Suprapubic skin (tissue), 4 donors: ENCODE measurements around the gene CEACAM1. TPM values are rescaled to one million over a fixed set of nuclear protein-coding genes. Genes with fewer than 3 reads are reported as not detected.

Experiments used
- DNase-seq, 2 donors: peaks; one replicate each; pipeline ENCODE4 v3.0.0-alpha.2; 2019; ENCODE audit warnings: low spot score in 2 of 2
- H3K27ac ChIP-seq: fragments of 200-600 bp; sonication (generic); one replicate; pipeline ENCODE4 v1.5.1; 2019
- H3K27me3 ChIP-seq: fragments of 200-600 bp; sonication (generic); one replicate; pipeline ENCODE4 v1.5.1; 2019
- H3K36me3 ChIP-seq: fragments of 200-600 bp; sonication (generic); one replicate; pipeline ENCODE4 v1.5.1; 2019
- H3K4me1 ChIP-seq: fragments of 200-600 bp; sonication (generic); one replicate; pipeline ENCODE4 v1.5.1; 2019
- H3K4me3 ChIP-seq: fragments of 200-600 bp; sonication (generic); one replicate; pipeline ENCODE4 v1.5.1; 2019; ENCODE audit warnings: mild to moderate bottlenecking
- H3K9me3 ChIP-seq: fragments of 200-600 bp; sonication (generic); one replicate; pipeline ENCODE4 v1.5.1; 2019
- CTCF ChIP-seq, 2 donors: fragments of 200-600 bp in 1 of 2; fragments of 450-650 bp in 1 of 2; sonication (generic) in 1 of 2; IDR thresholded peaks; one replicate each; pipeline ENCODE4 v1.5.1; 2016 to 2019; ENCODE audit warnings: antibody characterized with exemption in 2 of 2, mild to moderate bottlenecking in 1 of 2, moderate library complexity in 1 of 2
- EP300 ChIP-seq: sonication (generic); formaldehyde crosslinking; IDR thresholded peaks from one replicate; pipeline ENCODE4 v1.6.1; 2017; ENCODE audit warnings: antibody characterized with exemption
- POLR2A ChIP-seq, 2 donors: fragments of 450-650 bp; IDR thresholded peaks; one replicate each; pipeline ENCODE4 v1.6.1; 2017; ENCODE audit warnings: antibody characterized with exemption in 2 of 2, mild to moderate bottlenecking in 2 of 2, moderate library complexity in 2 of 2
- POLR2AphosphoS5 ChIP-seq, 3 donors: sonication (generic); formaldehyde crosslinking; IDR thresholded peaks; one replicate each; pipeline ENCODE4 v1.6.1; 2017; ENCODE audit warnings: antibody characterized with exemption in 3 of 3
- WGBS: methylation state at CpG from one replicate; pipeline ENCODE4 v1.1.5; 2018; 5-methylcytosine and 5-hydroxymethylcytosine counted together
- total RNA-seq, 4 donors: library from RNA; depleted of rRNA; stranded (reverse); fragments of >200 nt; gene quantifications; one replicate each; pipeline ENCODE4 v1.1.0, GENCODE V29; 2016

CEACAM1 gene
- total RNA-seq, 4 donors from 2014 or later: 2.0 to 9.9 (median 3.9) TPM

- no peak overlapping the region for H3K27ac ChIP-seq
- TF ChIP-seq POLR2AphosphoS5 (IDR thresholded peaks at IDR 0.05): no peak
- no peak for TF ChIP-seq EP300
- no peak for TF ChIP-seq CTCF (IDR thresholded peaks at IDR 0.05)
- TF ChIP-seq POLR2A (IDR thresholded peaks at IDR 0.05): no peak
- H3K27me3 ChIP-seq: peaks cover 9% of the 10 kb centered on the region
- no peak overlapping the region for H3K4me3 ChIP-seq
- H3K36me3 ChIP-seq: no peaks in the 10 kb centered on the region
- H3K4me1 ChIP-seq: no peaks in the 10 kb centered on the region
- no peaks in the 10 kb centered on the region for H3K9me3 ChIP-seq
- WGBS: 67% methylated on average over 2 of the region's 2 CpGs
- peak in 1 of 2 donors; percentile 35 for DNase-seq
Measured at GRCh38 chr19:42547929-42548328, 19.6 kb upstream of the CEACAM1 start.

- Histone ChIP-seq H3K9me3 (no peaks in the 10 kb centered on the region), H3K4me1 (no peaks in the 10 kb centered on the region), H3K27me3 (peaks cover 4% of the 10 kb centered on the region), H3K4me3 (no peak overlapping the region), H3K36me3 (no peaks in the 10 kb centered on the region), H3K27ac (no peak overlapping the region)
- DNase-seq: peak in 1 of 2 donors; percentile 60
- 78% methylated on average over 4 of the region's 4 CpGs for WGBS
- TF ChIP-seq POLR2AphosphoS5 (IDR thresholded peaks at IDR 0.05): no peak
- no peak for TF ChIP-seq POLR2A (IDR thresholded peaks at IDR 0.05)
- no peak for TF ChIP-seq CTCF (IDR thresholded peaks at IDR 0.05)
- TF ChIP-seq EP300: no peak
Measured at GRCh38 chr19:42546831-42547500, 18.7 kb upstream of the CEACAM1 start.

GRCh38 chr19:42544146-42544545 lies 15.9 kb upstream of the CEACAM1 start:
- Histone ChIP-seq H3K27me3 (peaks cover 4% of the 10 kb centered on the region), H3K4me3 (no peak overlapping the region), H3K9me3 (no peaks in the 10 kb centered on the region), H3K27ac (no peak overlapping the region), H3K4me1 (no peaks in the 10 kb centered on the region), H3K36me3 (no peaks in the 10 kb centered on the region)
- DNase-seq: no peak
- WGBS: 83% methylated on average over 4 of the region's 4 CpGs
- TF ChIP-seq POLR2A (IDR thresholded peaks at IDR 0.05): no peak

GRCh38 chr19:42542791-42543190 lies 14.5 kb upstream of the CEACAM1 start:
- TF ChIP-seq POLR2AphosphoS5 (IDR thresholded peaks at IDR 0.05) (no peak), CTCF (IDR thresholded peaks at IDR 0.05) (no peak), EP300 (no peak), POLR2A (IDR thresholded peaks at IDR 0.05) (no peak)
- Histone ChIP-seq H3K27ac (no peak overlapping the region), H3K27me3 (peaks cover 4% of the 10 kb centered on the region), H3K36me3 (no peaks in the 10 kb centered on the region), H3K4me3 (no peak overlapping the region), H3K9me3 (no peaks in the 10 kb centered on the region), H3K4me1 (no peaks in the 10 kb centered on the region)
- WGBS: no CpG with 5 or more reads among the region's 2 CpGs
- peak; percentile 14 to 47 for DNase-seq

- Histone ChIP-seq H3K4me3 (no peak overlapping the region), H3K27me3 (no peaks in the 10 kb centered on the region), H3K36me3 (no peaks in the 10 kb centered on the region), H3K9me3 (no peaks in the 10 kb centered on the region), H3K27ac (no peak overlapping the region), H3K4me1 (no peaks in the 10 kb centered on the region)
- DNase-seq: no peak
- TF ChIP-seq EP300 (no peak), CTCF (IDR thresholded peaks at IDR 0.05) (no peak), POLR2A (IDR thresholded peaks at IDR 0.05) (no peak), POLR2AphosphoS5 (IDR thresholded peaks at IDR 0.05) (no peak)
- WGBS: 62% methylated on average over 8 of the region's 8 CpGs
Measured at GRCh38 chr19:42540071-42540553, 11.8 kb upstream of the CEACAM1 start.
